ENCODE results near the gene BBLN. TPM values are rescaled to one million over a fixed set of nuclear protein-coding genes. Genes with fewer than 3 reads are reported as not detected.

Gene BBLN
- total RNA-seq, 1 donor from 2014 or later: 47.3 TPM

GRCh38 chr9:128208946-128209669, 49.0 kb downstream of the BBLN start:
- H3K27me3 ChIP-seq (ENCODE audit: insufficient read depth, low read length): no peaks in the 10 kb centered on the region
- no peak for TF ChIP-seq EZH2 (IDR thresholded peaks at IDR 0.05; ENCODE audit: insufficient read depth, low read length)
- TF ChIP-seq, protein P1, sequence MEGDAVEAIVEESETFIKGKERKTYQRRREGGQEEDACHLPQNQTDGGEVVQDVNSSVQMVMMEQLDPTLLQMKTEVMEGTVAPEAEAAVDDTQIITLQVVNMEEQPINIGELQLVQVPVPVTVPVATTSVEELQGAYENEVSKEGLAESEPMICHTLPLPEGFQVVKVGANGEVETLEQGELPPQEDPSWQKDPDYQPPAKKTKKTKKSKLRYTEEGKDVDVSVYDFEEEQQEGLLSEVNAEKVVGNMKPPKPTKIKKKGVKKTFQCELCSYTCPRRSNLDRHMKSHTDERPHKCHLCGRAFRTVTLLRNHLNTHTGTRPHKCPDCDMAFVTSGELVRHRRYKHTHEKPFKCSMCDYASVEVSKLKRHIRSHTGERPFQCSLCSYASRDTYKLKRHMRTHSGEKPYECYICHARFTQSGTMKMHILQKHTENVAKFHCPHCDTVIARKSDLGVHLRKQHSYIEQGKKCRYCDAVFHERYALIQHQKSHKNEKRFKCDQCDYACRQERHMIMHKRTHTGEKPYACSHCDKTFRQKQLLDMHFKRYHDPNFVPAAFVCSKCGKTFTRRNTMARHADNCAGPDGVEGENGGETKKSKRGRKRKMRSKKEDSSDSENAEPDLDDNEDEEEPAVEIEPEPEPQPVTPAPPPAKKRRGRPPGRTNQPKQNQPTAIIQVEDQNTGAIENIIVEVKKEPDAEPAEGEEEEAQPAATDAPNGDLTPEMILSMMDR (IDR thresholded peaks at IDR 0.05; ENCODE audit: insufficient read depth, low read depth, low read length): no peak
- H3K4me1 Mint-ChIP-seq (ENCODE audit: low read depth, unreplicated experiment): peaks cover 14% of the 10 kb centered on the region
- H3K4me2 ChIP-seq (ENCODE audit: low read length): no peak overlapping the region
- H3K79me2 ChIP-seq (ENCODE audit: insufficient read depth, low read length): peaks cover 8% of the 10 kb centered on the region
- no peak overlapping the region for H3K4me3 ChIP-seq (ENCODE audit: insufficient read depth, low read depth, low read length)
- H3K9me3 Mint-ChIP-seq (ENCODE audit: unreplicated experiment): no peaks in the 10 kb centered on the region
- no peaks in the 10 kb centered on the region for H3K9me3 ChIP-seq (ENCODE audit: insufficient read depth, low read depth, low read length)
- no peak for FAIRE-seq
- H3K9ac ChIP-seq (ENCODE audit: low read length): no peak overlapping the region
- H2AFZ ChIP-seq (ENCODE audit: low read depth, low read length): no peak overlapping the region
- H3K4me3 Mint-ChIP-seq (ENCODE audit: unreplicated experiment): no peak overlapping the region
- no peak for DNase-seq (ENCODE audit: low read depth)
- H3K36me3 Mint-ChIP-seq (ENCODE audit: low read depth, unreplicated experiment): no peaks in the 10 kb centered on the region
- H3K27ac ChIP-seq (ENCODE audit: low read depth, low read length): no peak overlapping the region
- H3K4me1 ChIP-seq (ENCODE audit: insufficient read depth, low read length): peaks cover 9% of the 10 kb centered on the region
- no peak overlapping the region for H3K27ac Mint-ChIP-seq (ENCODE audit: unreplicated experiment)
- peaks cover 12% of the 10 kb centered on the region for H4K20me1 ChIP-seq (ENCODE audit: insufficient read depth, low read length)
- H3K27me3 Mint-ChIP-seq (ENCODE audit: low read depth, unreplicated experiment): peaks cover 3% of the 10 kb centered on the region
- no peaks in the 10 kb centered on the region for H3K36me3 ChIP-seq (ENCODE audit: insufficient read depth, low read length)

DNA sequence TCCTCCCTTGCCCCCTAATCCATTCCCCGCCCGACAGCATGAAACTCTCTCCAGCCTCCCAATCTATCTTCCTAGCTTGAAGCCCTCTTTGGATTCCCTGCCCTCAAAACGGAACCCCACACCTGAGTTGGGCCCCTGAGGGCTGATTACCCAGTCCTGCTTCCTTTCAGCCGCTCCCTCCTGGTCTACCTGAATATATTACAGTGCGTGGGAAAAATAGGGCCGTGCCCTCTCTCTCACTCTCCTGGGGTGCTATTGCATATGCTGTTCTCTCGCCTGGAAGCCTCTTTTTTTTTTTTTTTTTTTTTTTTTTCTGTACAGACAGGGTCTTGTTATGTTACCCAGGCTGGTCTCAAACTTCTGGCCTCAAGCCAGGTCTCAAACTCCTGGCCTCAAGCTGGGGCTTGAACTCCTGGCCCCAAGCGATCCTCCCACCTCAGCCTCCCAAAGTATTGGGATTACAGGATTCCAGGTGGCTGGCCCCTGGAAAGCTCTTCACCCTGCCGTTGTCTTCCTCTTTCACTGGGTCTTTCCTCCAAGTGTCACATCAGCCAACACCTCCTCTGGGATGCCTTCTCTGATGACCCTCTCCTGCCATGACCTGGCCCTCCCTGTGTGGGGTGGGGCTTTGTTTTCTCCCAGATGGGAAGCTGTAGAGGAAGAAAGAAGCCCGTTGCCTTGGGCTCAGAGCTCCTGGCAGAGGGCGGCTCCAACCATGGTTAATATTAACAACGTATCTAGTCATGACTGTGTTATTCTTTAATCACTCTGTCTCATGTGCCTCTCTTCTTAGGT, 51.3 kb downstream of the BBLN start:
- no peaks in the 10 kb centered on the region for H3K36me3 ChIP-seq (ENCODE audit: insufficient read depth, low read length)
- Mint-ChIP-seq H3K4me3 (ENCODE audit: unreplicated experiment) (peak overlapping the region; percentile 45), H3K27me3 (ENCODE audit: low read depth, unreplicated experiment) (peaks cover 3% of the 10 kb centered on the region), H3K36me3 (ENCODE audit: low read depth, unreplicated experiment) (no peaks in the 10 kb centered on the region), H3K27ac (ENCODE audit: unreplicated experiment) (no peak overlapping the region), H3K4me1 (ENCODE audit: low read depth, unreplicated experiment) (peaks cover 17% of the 10 kb centered on the region), H3K9me3 (ENCODE audit: unreplicated experiment) (no peaks in the 10 kb centered on the region)
- H3K9me3 ChIP-seq (ENCODE audit: insufficient read depth, low read depth, low read length): no peaks in the 10 kb centered on the region
- FAIRE-seq (no peak), DNase-seq (ENCODE audit: low read depth) (no peak)
- H3K27ac ChIP-seq (ENCODE audit: low read depth, low read length): no peak overlapping the region
- H4K20me1 ChIP-seq (ENCODE audit: insufficient read depth, low read length): peaks cover 12% of the 10 kb centered on the region
- H3K79me2 ChIP-seq (ENCODE audit: insufficient read depth, low read length): peaks cover 4% of the 10 kb centered on the region
- no peak overlapping the region for H3K9ac ChIP-seq (ENCODE audit: low read length)
- no peaks in the 10 kb centered on the region for H3K27me3 ChIP-seq (ENCODE audit: insufficient read depth, low read length)
- H3K4me2 ChIP-seq (ENCODE audit: low read length): no peak overlapping the region
- no peak for TF ChIP-seq EZH2 (IDR thresholded peaks at IDR 0.05; ENCODE audit: insufficient read depth, low read length)
- TF ChIP-seq, protein P1 (IDR thresholded peaks at IDR 0.05; ENCODE audit: insufficient read depth, low read depth, low read length): no peak
- H2AFZ ChIP-seq (ENCODE audit: low read depth, low read length): no peak overlapping the region
- peaks cover 20% of the 10 kb centered on the region for H3K4me1 ChIP-seq (ENCODE audit: insufficient read depth, low read length)
- no peak overlapping the region for H3K4me3 ChIP-seq (ENCODE audit: insufficient read depth, low read depth, low read length)

DNA sequence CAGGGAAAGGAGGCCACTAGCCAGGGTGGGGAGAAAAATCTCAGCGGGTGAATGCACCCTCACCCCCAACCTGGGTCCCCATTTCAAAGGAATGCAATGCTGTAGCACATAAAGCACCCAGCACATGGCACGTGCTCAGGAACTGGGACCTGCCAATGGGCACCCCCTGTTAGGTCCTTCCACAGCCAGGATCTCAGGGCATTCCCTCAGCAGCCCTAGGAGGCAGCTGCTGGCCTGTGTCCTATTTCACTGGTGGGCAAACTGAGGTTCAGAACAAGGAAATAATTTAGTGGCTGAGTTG, 51.9 kb downstream of the BBLN start:
- Histone ChIP-seq H3K36me3 (ENCODE audit: insufficient read depth, low read length) (no peaks in the 10 kb centered on the region), H2AFZ (ENCODE audit: low read depth, low read length) (no peak overlapping the region), H4K20me1 (ENCODE audit: insufficient read depth, low read length) (peaks cover 11% of the 10 kb centered on the region), H3K9me3 (ENCODE audit: insufficient read depth, low read depth, low read length) (no peaks in the 10 kb centered on the region), H3K4me1 (ENCODE audit: insufficient read depth, low read length) (peaks cover 25% of the 10 kb centered on the region), H3K9ac (ENCODE audit: low read length) (no peak overlapping the region), H3K79me2 (ENCODE audit: insufficient read depth, low read length) (peaks cover 4% of the 10 kb centered on the region), H3K27me3 (ENCODE audit: insufficient read depth, low read length) (no peaks in the 10 kb centered on the region), H3K4me3 (ENCODE audit: insufficient read depth, low read depth, low read length) (no peak overlapping the region), H3K4me2 (ENCODE audit: low read length) (no peak overlapping the region), H3K27ac (ENCODE audit: low read depth, low read length) (no peak overlapping the region)
- Mint-ChIP-seq H3K27ac (ENCODE audit: unreplicated experiment) (no peak overlapping the region), H3K9me3 (ENCODE audit: unreplicated experiment) (no peaks in the 10 kb centered on the region), H3K36me3 (ENCODE audit: low read depth, unreplicated experiment) (no peaks in the 10 kb centered on the region), H3K27me3 (ENCODE audit: low read depth, unreplicated experiment) (peaks cover 3% of the 10 kb centered on the region), H3K4me3 (ENCODE audit: unreplicated experiment) (no peak overlapping the region), H3K4me1 (ENCODE audit: low read depth, unreplicated experiment) (peaks cover 19% of the 10 kb centered on the region)
- DNase-seq (ENCODE audit: low read depth) (no peak), FAIRE-seq (no peak)
- no peak for TF ChIP-seq EZH2 (IDR thresholded peaks at IDR 0.05; ENCODE audit: insufficient read depth, low read length)
- TF ChIP-seq, protein P1 (IDR thresholded peaks at IDR 0.05; ENCODE audit: insufficient read depth, low read depth, low read length): no peak

Measured in astrocyte (in vitro differentiated cells and primary cell).